SK-N-SH treated with all-trans-retinoic acid at 6 μM for 48 hours (cell line): ENCODE results near the gene RIC8B.

Source experiments
- ATAC-seq: fragments of 200-7000 bp; cut with Tn5 transposase; 3 replicates; pipeline ENCODE4 v1.9.1; 2020; ENCODE audit warnings: mild to moderate bottlenecking, moderate library complexity
- ARNTL ChIP-seq: fragments of 450-650 bp; formaldehyde crosslinking; IDR thresholded peaks from 2 replicates; pipeline ENCODE4 v1.5.0; 2020; ENCODE audit warnings: low read depth, mild to moderate bottlenecking, moderate library complexity, borderline replicate concordance
- BACH2 ChIP-seq: fragments of 250-450 bp; sonication (Bioruptor Pico); IDR thresholded peaks from 2 replicates; pipeline ENCODE4 v1.9.0; 2021; ENCODE audit warnings: mild to moderate bottlenecking, borderline replicate concordance
- CREB5 ChIP-seq: fragments of 250-450 bp; sonication (Bioruptor Pico); IDR thresholded peaks from 2 replicates; pipeline ENCODE4 v1.5.1; 2020; ENCODE audit warnings: low read depth, mild to moderate bottlenecking, moderate library complexity
- CSDC2 ChIP-seq: fragments of 250-450 bp; sonication (Bioruptor Pico); IDR thresholded peaks from 2 replicates; pipeline ENCODE4 v1.5.0; 2020; ENCODE audit warnings: mild to moderate bottlenecking, moderate library complexity
- CSRNP3 ChIP-seq: fragments of 250-450 bp; sonication (Bioruptor Pico); IDR thresholded peaks from 2 replicates; pipeline ENCODE4 v1.5.1; 2021; ENCODE audit warnings: mild to moderate bottlenecking, moderate library complexity
- ESRRG ChIP-seq: fragments of 250-450 bp; sonication (Bioruptor Pico); IDR thresholded peaks from 2 replicates; pipeline ENCODE4 v1.6.1; 2021; ENCODE audit warnings: mild to moderate bottlenecking
- GLIS3 ChIP-seq: fragments of 250-450 bp; sonication (Bioruptor Pico); IDR thresholded peaks from 2 replicates; pipeline ENCODE4 v1.5.0; 2020; ENCODE audit warnings: mild to moderate bottlenecking, moderate library complexity
- ISL1 ChIP-seq: fragments of 250-450 bp; sonication (Bioruptor Pico); IDR thresholded peaks from 2 replicates; pipeline ENCODE4 v2.1.2; 2022; ENCODE audit warnings: mild to moderate bottlenecking, moderate library complexity
- OSR1 ChIP-seq: fragments of 250-450 bp; sonication (Bioruptor Pico); IDR thresholded peaks from 2 replicates; pipeline ENCODE4 v1.8.0; 2022; ENCODE audit warnings: moderate library complexity, mild to moderate bottlenecking, inconsistent platforms
- PPARA ChIP-seq: fragments of 250-450 bp; sonication (Bioruptor Pico); IDR thresholded peaks from 2 replicates; pipeline ENCODE4 v1.5.0; 2020; ENCODE audit warnings: mild to moderate bottlenecking, borderline replicate concordance
- RARB ChIP-seq: fragments of 250-450 bp; sonication (Bioruptor Pico); IDR thresholded peaks from 2 replicates; pipeline ENCODE4 v1.8.0; 2021; ENCODE audit warnings: mild to moderate bottlenecking, moderate library complexity
- SNAI2 ChIP-seq: fragments of 250-450 bp; sonication (Bioruptor Pico); IDR thresholded peaks from 2 replicates; pipeline ENCODE4 v1.5.0; 2020; ENCODE audit warnings: mild to moderate bottlenecking, moderate library complexity
- TCF4 ChIP-seq: fragments of 250-450 bp; sonication (Bioruptor Pico); IDR thresholded peaks from 2 replicates; pipeline ENCODE4 v1.8.0; 2021; ENCODE audit warnings: mild to moderate bottlenecking, moderate library complexity, borderline replicate concordance
- TOX ChIP-seq: fragments of 250-450 bp; sonication (Bioruptor Pico); IDR thresholded peaks from 2 replicates; pipeline ENCODE4 v1.8.0; 2021; ENCODE audit warnings: mild to moderate bottlenecking, moderate library complexity, borderline replicate concordance
- TSHZ2 ChIP-seq: fragments of 250-450 bp; sonication (Bioruptor Pico); IDR thresholded peaks from 2 replicates; pipeline ENCODE4 v1.5.0; 2020; ENCODE audit warnings: mild to moderate bottlenecking, moderate library complexity
- ZC3H10 ChIP-seq: fragments of 250-450 bp; sonication (Bioruptor Pico); IDR thresholded peaks from 2 replicates; pipeline ENCODE4 v1.5.1; 2021; ENCODE audit warnings: mild to moderate bottlenecking, moderate library complexity
- ZFP3 ChIP-seq: fragments of 250-450 bp; sonication (Bioruptor Pico); IDR thresholded peaks from 2 replicates; pipeline ENCODE4 v1.5.0; 2020; ENCODE audit warnings: mild to moderate bottlenecking, moderate library complexity
- ZFP30 ChIP-seq: fragments of 450-650 bp; formaldehyde crosslinking; IDR thresholded peaks from 2 replicates; pipeline ENCODE4 v1.5.0; 2022; ENCODE audit warnings: mild to moderate bottlenecking, moderate library complexity
- ZNF565 ChIP-seq: fragments of 450-650 bp; formaldehyde crosslinking; conservative IDR thresholded peaks from 2 replicates; pipeline ENCODE4 v1.5.0; 2020; ENCODE audit warnings: low read depth, mild to moderate bottlenecking, moderate library complexity
- ZNF70 ChIP-seq: fragments of 450-650 bp; formaldehyde crosslinking; IDR thresholded peaks from 2 replicates; pipeline ENCODE4 v1.5.0; 2020; ENCODE audit warnings: mild to moderate bottlenecking, moderate library complexity
- ZNF8 ChIP-seq: fragments of 450-650 bp; formaldehyde crosslinking; IDR thresholded peaks from 2 replicates; pipeline ENCODE4 v1.5.0; 2020; ENCODE audit warnings: mild to moderate bottlenecking, moderate library complexity

Gene RIC8B

GRCh38 chr12:106733660-106734059, 40.8 kb upstream of the RIC8B start:
- no peak for ATAC-seq
- TF ChIP-seq ZNF565: no peak
- no peak for TF ChIP-seq TCF4
- TF ChIP-seq ZNF70: no peak
- no peak for TF ChIP-seq RARB (CRISPR knock-in tag)
- no peak for TF ChIP-seq TSHZ2 (CRISPR knock-in tag)
- TF ChIP-seq PPARA (CRISPR knock-in tag): no peak
- no peak for TF ChIP-seq CREB5 (CRISPR knock-in tag)
- TF ChIP-seq CSRNP3 (CRISPR knock-in tag): no peak
- TF ChIP-seq ESRRG (CRISPR knock-in tag): no peak
- no peak for TF ChIP-seq BACH2 (CRISPR knock-in tag)
- no peak for TF ChIP-seq ISL1
- TF ChIP-seq OSR1 (CRISPR knock-in tag): no peak
- TF ChIP-seq ZFP30 (CRISPR knock-in tag): no peak
- TF ChIP-seq ARNTL (CRISPR knock-in tag): no peak

GRCh38 chr12:106736051-106736957, 38.2 kb upstream of the RIC8B start:
- no peak for TF ChIP-seq ZFP3
- TF ChIP-seq TCF4: no peak
- no peak for TF ChIP-seq CSDC2 (CRISPR knock-in tag)
- no peak for TF ChIP-seq GLIS3 (CRISPR knock-in tag)
- no peak for TF ChIP-seq ISL1
- no peak for TF ChIP-seq ARNTL (CRISPR knock-in tag)
- TF ChIP-seq BACH2 (CRISPR knock-in tag): no peak
- TF ChIP-seq SNAI2: no peak
- TF ChIP-seq CREB5 (CRISPR knock-in tag): no peak
- no peak for TF ChIP-seq ZC3H10 (CRISPR knock-in tag)
- no peak for TF ChIP-seq ZNF70
- no peak for TF ChIP-seq PPARA (CRISPR knock-in tag)
- no peak for TF ChIP-seq RARB (CRISPR knock-in tag)
- no peak for TF ChIP-seq ZNF565
- no peak for ATAC-seq

GRCh38 chr12:106739318-106739717, 35.2 kb upstream of the RIC8B start:
- ATAC-seq: no peak
- TF ChIP-seq SNAI2: no peak
- TF ChIP-seq ZNF70: no peak
- no peak for TF ChIP-seq TOX (CRISPR knock-in tag)
- peak; percentile 47; the same call in 1 of the 2 replicates for TF ChIP-seq ISL1
- TF ChIP-seq ZNF8 (CRISPR knock-in tag): no peak
- TF ChIP-seq PPARA (CRISPR knock-in tag): no peak
- TF ChIP-seq ZNF565: no peak
